Stimulated activated CD8-positive, alpha-beta memory T cell treated with anti-CD3 and anti-CD28 coated beads, Interleukin-12 subunit alpha, Interleukin-12 subunit beta, amount 100 ng/mL, for 24 hours (primary cell): Measurements from ENCODE around the gene DOK7.
A peak's percentile ranks its signal among the peaks of the same experiment; 100 is the strongest.

Experiments used
- DNase-seq: peaks from one replicate; pipeline ENCODE4 v3.0.0-alpha.2; 2020; ENCODE audit errors: extremely low read depth

The DOK7 gene

DNA sequence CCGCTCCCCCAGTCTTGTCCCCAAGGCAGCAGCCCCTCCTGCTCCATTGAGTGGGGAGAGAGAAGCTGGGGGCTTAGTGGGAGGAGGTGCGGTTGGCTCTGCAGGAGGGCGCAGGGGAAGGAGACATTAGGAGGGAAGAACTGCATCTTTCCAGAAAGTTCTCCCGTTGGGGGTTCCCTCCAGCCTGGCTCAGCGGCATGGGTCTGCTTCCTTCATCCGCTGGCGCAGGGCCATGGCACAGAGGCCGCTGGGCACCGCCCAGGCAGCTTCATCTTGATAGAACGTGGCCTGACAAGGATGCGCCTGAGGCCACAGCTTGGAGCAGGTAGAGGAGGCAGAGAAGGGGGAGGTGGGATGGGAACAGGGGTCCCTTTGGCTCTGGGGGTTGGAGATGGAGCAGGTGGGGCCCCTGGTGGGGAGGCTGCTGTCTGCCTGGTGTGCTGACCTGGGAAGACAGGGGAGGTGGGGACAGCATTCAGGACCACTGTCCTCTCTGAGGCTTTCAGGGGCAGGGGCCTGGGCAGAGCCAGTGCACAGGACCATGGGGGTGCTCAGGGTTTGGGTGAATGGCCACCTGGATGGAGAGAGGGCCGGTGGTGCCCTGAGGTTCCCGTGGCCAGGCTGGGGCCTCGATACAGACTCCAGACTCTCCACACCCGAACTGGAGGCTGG, 12.1 kb downstream of the DOK7 start:
- DNase-seq = no peak

DNA sequence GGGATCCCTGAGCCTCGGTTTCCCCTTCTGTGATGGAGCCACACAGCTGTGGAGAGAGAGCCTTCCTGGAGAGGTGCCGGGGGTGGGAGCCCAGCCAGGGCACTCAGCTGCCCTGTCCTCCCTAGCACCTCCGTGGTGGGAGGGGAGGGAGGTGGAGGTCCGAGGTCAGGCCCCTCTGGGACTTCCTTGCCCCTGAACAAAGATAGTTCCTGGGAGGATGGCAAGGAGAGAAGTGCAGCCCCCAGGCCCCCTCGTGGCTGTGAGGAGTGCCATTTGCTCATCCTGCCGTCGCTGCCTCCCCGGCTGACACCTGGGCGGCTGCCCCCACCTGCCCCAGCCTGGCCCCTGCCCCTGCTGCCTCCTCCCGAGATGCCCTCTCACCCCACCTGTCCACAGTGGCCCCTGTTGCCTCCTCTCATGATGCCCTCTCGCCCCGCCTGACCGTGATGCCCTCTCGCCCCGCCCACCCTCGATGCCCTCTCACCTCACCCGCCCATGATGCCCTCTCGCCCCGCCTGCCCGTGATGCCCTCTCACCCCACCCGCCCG, 12.7 kb downstream of the DOK7 start:
- no peak for DNase-seq

DNA sequence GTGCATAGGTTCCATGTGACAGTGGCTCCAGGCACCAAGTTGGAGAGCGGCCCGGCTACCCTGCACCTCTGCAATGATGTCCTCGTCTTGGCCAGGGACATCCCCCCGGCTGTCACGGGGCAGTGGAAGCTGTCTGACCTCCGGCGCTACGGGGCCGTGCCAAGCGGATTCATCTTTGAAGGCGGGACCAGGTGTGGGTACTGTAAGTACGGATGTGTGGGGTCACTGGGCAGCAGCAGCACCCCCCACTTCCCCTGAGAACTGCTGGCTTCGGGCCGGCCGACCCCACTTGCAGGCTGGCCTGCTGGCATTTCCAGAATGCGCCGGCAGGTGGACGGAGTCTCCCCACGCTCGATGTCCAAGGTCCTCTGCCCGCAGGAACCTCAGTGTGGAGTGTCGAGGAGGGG, 13.2 kb downstream of the DOK7 start:
- DNase-seq = no peak

DNA sequence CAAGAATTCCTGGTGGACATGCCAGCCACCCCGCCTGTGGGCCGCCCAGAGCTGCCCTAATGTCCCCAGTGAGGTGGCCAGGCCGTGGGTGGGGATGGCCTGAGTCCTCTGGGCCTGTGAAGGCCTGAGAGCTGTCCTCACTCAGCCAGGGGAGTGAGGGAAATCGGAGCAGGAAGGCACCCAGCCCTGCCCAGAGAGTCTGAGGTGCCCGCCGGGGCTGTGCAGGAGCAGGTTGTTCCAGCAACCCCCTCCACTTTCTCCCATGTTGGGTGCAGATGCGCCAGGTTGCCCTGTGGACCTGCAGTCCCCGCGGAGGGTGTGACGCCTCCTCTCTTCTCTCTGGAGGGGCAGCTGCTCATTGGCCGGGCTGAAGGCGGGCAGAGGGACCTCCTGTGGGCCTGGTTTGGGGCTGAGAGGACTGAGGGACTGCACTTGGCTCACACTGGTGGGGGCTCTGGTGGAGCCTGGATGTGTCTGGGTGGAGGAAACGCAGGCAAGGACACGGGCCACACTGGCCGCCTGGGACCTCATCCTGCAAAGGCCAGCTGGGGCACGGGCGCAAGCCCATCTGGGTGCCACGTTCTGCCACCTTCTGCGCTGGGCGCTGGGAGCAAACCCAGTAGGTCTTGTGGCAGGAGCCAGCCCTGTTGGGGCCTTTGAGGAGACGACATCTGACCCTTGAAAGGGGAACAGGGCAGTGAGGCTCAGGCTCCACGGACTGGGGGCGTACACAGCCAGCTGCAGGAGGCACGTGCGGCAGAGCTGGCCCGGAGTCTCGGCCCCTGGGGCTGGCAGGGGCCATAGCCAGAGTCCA, 14.0 kb downstream of the DOK7 start:
- DNase-seq = no peak

DNA sequence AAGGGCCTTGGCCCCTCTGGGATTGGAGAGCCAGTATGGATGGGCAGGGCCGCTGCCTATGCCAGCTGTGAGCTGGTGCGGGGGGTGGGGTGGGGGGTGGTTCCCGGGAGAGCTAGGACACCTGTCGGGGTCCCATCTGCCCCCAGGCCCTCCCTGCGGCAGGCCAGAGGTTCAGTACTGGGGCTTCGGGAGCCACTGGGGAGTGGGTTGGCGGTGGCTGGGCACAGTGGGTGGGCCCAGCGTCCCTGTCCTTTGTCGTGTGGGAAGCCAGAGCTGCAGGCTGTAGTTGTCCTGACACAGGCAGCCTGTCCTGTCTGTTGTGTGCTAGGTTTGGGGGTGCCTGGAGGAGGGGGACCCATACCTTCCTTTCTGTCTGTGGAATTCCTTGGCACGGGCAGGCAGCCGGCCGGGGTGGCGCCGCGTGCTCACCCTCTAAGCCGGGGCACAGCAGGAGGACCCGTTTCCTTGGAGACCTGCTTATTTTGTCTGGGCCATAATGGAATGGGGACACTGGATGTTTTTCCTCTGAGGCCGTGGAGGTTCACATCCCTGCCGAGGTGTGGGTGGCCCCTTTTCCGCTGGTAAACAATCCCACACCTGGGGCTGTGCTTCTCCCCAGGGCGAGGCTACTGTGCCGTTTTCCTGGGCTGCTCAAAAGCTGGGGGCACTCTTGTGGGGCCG, 14.8 kb downstream of the DOK7 start:
- DNase-seq = no peak

DNA sequence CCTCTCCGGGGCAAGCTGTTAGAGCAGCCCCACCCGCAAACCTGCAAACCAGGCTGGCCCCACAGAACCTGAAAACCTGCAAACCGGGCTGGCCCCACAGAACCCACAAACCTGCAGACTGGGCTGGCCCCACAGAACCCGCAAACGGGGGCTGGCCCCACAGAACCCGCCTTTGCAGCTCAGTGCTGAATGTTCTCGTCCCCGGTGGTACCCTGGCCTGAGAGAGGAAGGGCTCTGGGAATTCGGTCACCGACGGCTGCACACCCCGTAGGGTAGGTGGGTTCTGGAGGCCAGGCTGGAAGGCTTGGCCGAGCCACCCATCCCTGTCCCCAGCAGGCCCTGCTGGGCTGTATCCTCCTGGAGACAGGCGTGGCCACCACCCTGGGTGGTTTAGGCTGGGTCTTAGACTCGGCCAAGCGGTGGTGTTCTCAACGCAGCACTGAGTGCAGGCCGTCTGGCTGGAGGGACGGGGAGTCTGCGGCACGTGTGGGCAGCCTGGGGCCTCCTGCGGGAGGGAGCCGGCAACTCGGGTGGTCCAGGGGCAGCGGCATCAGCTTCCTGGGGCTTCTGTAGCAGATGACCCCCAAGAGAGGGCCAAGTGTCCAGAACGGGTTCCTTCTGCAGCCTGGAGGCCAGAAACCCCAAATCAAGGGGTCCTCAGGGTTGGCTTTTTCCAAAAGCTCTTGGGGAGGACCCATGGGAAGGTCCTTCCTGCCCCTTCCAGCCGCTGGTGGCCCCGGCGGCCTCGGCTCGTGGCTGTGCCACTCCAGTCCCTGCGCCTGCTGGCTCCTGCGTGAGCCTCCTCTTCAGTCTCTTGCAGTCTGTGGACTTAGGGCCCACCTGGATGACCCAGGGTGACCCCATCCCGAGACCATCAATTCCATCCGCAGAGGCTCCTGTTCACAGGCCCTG, 15.6 kb downstream of the DOK7 start:
- no peak for DNase-seq

DNA sequence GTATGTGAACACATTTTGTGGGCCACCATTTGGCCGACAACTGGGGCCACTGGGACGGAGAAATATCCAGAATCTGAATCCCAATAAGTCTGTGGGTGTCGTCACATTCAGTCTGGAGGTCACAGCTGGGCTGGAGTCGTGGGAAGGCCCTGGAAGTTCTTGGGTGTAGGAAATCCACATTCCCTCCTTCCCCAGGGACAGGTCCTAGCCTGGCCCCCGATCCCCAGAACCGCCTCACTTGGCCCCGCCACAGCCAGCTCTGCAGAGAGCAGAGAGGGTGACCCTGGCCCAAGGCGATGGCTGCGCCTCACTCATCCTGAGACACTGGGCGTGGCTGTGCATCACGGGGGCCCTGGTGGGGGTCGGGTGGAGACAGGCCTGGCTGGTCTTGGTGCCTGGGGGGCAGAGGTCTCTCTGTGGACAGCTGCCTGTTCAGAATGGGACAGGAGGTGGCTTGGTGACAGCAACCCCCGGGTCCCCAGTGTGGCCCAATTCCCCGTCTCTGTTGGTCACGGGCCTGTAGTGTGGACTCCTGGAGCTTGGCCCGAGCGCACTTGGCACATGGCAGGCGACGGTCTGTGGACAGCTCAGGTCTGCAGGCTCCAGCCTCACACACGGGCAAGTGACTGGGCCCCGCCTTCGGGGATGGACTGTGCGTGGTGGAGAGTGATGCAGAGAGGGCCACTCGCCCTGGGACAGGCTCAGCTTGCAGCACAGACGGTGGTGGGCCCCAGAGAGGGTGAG, 16.4 kb downstream of the DOK7 start:
- DNase-seq = no peak

DNA sequence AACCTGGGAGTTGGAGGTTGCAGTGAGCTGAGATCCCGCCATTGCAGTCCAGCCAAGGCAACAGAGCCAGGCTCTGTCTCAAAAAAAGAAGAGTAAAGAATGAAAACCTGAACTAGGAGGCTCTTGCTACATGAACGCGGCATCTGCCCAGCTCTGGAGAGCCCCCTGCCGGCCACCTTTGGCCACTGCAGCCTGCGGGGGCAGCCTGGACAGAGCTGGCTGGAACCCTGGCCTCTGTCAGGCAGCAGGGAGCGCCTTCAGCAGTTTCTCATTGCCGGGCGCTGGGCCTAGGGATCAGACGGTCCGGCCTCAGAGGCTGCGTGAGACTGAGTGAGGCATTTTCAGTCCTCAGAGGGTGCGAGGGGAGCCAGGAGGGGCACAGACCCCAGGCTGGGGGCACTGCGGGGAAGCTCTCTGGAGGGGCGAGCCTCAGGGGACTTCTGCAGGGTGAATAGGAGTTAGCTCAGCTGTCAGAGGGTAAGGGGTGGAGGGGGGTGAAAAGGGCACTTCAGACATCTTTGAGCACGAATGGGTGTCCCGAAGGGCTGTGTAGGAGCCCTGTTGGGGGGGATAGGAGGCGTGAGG, 17.5 kb downstream of the DOK7 start:
- DNase-seq = peak; percentile 16

DNA sequence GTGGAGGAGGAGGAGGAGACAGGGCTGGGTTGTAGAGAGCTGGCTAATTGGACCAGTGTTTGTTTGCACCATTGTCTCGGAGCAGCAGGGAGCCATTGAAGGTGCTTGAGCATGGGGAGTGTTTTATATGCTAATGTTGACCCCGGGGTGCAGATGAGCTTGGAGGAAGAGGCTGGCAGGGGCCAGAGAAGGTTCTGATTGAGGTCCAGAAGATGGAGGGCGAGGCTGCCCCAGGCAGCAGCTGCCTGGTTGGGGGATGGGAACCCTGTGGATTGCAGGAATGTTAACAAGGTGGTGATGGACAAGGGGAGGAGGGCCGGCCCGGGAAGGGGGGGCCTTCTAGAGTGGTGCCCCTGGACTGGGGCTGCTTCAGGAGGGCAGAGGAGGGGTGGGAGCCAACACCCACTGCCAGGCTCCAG, 18.0 kb downstream of the DOK7 start:
- DNase-seq = no peak

DNA sequence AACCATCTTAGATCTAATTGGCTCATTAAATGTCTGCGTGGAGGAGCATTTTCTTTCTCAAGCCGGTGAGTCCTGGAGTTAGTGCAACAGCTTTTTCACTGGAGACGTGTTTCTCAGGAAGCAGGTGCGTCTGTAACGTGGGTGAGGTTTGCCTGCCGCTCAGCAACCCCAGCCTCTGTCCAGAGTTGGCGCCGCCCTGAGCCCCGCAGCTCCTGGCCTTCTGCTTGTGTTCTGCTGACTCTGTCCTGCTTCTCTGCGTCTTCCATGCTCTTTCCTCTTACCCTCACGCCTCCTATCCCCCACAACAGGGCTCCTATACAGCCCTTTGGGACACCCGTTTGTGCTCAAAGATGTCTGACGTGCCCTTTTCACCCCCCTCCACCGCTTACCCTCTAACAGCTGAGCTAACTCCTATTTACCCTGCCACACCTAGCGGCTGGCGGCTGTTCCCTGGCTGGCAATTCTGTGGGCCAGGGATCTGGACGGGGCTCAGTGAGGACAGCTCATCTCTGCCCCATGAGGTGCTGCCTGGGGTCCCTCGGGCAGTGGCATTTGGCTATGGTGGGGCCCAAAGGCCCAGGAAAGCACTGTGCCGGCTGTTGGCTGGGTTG, 18.8 kb downstream of the DOK7 start:
- DNase-seq = no peak

DNA sequence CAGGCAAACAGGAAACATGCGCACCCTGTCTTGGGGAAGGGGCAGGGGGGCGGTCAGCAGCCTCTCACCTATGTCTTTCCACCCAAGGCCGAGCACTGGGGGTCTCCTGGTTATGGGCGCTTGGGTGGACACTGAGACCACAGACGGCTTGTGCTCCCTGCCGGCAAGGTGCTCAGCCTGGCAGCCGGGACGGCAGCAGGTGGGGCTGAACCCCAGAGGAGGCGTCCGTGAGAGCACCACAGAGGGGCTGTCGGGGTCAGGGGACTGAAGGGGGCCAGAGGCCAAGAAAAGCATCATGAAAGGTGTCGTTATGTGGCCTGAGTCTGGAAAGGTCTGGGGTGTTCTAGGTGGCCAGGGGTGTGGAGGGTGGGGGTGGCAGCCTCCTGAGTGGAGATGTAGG, 19.6 kb downstream of the DOK7 start:
- no peak for DNase-seq

DNA sequence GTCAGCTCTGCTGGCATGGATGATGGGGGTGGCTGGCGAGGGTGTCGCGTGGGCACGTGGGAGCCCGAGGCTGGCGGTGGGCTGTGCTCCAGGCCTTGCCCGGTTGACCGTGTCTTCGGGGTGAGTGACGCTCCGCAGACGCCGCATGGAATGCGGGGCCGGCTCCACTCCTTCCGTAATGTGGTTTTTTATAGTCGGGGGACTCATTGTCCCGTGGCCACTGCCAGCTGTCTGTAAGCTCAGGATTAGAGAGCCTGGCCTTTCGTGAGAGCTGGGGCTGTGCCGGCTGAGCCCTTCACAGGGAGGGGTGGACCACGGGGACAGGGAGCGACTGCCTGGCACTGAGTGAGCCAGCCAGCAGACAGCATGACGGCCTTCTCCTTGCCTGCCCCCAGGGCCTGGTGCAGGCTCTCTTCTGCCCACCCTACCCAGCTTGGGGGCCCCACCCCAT, 20.4 kb downstream of the DOK7 start:
- DNase-seq = no peak

DNA sequence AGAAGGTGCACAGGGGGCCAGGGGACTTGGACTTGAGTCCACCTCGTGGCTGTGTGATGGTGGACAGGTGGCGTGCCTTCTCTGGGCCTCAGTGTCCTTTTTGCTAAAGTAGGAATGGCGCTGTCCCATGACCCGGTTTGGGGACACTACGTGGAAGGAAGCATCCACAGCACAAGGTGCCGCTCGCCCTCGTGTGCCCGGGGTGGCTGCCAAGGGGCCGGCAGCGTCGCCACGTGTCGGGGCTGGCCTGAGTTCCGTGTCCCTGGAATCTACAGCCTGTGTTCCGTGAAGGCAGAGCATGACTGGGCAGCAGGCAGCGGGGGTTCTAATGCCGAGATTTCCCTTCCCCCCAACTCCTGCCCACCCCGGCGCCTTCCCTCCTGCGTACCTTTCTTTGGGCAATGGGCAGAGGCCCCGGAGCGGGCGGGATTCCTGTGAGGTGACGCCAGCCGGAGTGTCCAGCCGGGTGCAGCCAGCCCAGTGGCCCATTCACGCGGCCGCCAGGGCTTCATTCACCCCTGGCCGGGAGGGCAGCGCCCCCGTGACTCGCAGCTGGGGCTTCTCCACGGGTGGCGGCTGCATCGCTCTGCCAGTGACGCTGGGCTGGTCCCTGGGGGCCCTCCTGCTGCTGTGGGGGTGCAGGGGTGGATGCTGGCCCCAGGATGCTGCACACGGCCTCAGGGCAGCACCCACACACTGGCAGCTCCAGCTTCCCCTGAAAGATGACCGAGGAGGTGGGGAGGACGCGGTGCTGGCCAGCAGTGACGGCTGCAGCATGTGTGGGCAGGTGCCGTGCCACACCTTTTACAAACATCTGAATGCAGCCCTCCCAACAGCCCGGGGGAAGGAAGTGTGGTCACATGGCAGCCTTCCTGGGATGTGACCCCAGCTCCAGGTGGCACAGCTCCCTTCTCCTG, 21.2 kb downstream of the DOK7 start:
- no peak for DNase-seq

DNA sequence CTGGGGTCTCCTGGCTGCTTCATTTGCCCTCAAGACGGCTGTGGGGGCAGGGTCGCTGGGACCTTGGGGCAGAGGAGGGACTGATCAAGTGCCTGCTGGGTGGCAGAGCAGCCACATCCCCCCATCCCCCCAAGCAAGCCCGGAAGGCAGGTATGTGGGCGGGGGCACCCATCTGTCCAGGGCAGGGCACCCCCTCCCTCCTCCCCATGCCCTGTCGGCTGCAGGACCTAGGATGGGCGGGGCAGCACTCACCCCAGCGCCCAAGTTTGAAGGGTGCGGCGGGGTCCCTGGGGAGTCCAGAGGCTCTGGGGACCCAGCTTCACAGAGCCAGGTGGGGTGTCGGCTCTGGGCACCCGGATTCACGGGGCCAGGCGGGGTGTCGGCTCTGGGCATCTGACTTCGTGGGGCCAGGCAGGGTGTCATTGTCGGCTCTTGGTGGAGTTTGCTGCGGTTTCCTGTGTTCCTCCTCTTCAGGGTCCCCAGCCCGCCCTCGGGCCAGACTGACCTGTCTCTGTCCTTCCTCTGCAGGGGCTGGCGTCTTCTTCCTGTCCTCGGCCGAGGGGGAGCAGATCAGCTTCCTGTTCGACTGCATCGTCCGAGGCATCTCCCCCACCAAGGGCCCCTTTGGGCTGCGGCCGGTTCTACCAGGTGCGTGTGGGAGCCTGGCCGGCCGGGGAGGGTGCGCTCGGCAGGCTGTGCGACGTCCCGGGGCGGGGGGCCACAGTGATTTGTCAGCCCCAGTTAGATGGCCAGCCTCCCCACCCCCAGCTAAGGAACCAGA, 22.1 kb downstream of the DOK7 start:
- DNase-seq = no peak

DNA sequence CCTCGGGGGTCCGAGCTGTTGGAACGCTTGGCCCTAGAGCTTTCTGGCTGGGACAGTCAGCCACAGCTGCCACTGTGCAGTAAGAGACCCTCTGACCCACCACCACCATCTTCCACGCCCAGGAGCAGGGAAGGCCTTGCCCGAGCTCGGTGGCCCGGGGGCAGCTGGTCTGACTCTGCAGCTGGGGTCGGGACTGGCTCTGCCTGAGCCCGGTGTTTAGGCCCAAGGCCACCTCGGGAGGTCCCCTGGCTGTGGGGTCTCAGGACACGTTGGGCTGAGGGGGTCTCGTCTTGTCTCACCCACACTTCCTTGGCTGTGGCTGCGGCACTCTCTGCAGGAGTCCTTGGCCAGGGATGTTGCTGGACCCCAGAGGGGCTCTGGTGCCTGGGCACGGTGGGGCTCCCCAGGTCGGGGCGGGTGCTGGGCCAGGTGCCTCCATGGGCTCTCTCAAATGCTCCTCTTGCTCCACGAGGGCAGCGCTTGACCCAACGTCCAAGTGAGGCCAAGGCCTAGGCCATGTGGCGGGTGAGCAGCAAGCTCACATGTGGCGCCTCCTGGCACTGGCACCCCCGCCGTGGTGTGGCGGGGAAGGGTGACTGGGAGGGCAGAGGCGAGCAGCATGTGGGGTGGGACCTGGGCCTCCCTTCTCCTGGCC, 22.9 kb downstream of the DOK7 start:
- no peak for DNase-seq

DNA sequence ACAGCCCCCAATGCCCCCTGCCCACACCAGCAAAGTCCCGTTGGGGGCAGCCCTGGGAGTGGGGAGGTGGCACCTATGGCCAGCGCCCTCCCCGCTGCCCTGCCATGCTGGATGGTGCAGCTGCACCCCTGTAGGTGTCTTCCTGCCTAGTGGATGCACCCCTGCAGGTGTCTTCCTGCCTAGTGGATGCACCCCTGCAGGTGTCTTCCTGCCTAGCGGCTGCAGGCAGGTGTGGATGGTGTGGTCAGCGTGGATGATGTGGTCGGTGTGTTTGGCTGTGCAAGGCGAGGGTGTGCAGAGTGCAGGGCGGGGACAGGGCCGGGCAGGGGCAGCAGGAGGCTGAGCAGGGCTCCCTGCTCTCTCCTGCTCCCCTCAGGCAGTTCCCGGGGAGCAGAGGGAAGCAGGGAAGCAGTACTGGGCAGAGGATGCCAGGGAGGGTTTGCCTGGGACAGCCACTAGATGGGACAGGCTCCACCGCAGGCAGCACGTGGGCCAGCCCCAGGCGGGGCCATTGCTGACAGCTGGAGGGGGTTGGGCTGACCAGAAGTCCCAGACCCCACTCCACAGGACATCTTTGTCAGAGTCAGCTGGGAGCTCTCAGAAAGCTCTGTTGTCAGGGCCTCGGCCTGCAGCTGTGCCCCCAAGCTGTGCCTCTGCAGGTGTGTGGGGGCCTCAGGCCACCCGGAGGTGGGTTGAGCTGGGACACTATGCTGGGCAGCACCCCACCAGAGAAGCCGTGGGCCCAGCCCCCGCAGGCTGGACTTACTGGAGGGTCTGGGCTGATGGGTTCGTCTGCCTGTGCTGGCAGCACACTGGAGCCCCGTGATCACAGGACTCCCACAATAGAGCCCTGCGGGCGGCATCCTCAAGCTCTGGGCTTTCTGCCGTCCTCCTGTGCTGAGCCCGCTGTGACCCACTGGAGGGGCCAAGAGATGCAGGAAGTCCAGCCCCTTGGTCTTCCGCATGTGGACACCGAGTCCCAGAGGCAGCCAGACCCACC, 23.7 kb downstream of the DOK7 start:
- no peak for DNase-seq
